Peyer's patch (tissue), 4 donors: ENCODE measurements around the gene PCBP3. TPM values are rescaled to one million over a fixed set of nuclear protein-coding genes. Genes with fewer than 3 reads are reported as not detected.

Source experiments
- DNase-seq, 3 donors: peaks; one replicate each; pipeline ENCODE4 v3.0.0-alpha.2; 2017 to 2019
- H3K27ac ChIP-seq, 4 donors: fragments of 200-600 bp; sonication (generic); one replicate each; pipeline ENCODE4 v1.5.1; 2016 to 2019
- H3K27me3 ChIP-seq, 2 donors: fragments of 200-600 bp; sonication (generic); one replicate each; pipeline ENCODE4 v1.5.1; 2019
- H3K36me3 ChIP-seq, 3 donors: fragments of 200-600 bp; sonication (generic); one replicate each; pipeline ENCODE4 v1.5.1; 2016 to 2019
- H3K4me1 ChIP-seq, 4 donors: fragments of 200-600 bp; sonication (generic); one replicate each; pipeline ENCODE4 v1.5.1; 2016 to 2019
- H3K4me3 ChIP-seq, 4 donors: fragments of 200-600 bp; sonication (generic); 1 replicate in 3 of 4; 2 replicates in 1 of 4; pipeline ENCODE4 v1.5.1; 2016 to 2019; ENCODE audit warnings: mild to moderate bottlenecking in 1 of 4
- H3K9me3 ChIP-seq, 4 donors: fragments of 200-600 bp; sonication (generic); one replicate each; pipeline ENCODE4 v1.5.1; 2016 to 2019; ENCODE audit warnings: mild to moderate bottlenecking in 1 of 4
- POLR2A ChIP-seq, 2 donors: fragments of 450-650 bp; IDR thresholded peaks; one replicate each; pipeline ENCODE4 v1.5.1; 2017; ENCODE audit warnings: antibody characterized with exemption in 2 of 2, mild to moderate bottlenecking in 2 of 2, moderate library complexity in 2 of 2
- total RNA-seq, 4 donors: library from RNA; depleted of rRNA; stranded (reverse); fragments of >200 nt; gene quantifications; one replicate each; pipeline ENCODE4 v1.1.0, GENCODE V29; 2016
- TF ChIP-seq, protein P1 (sequence below), 6 experiments: fragments of 450-650 bp in 4 of 6; fragments of 200-600 bp in 2 of 6; sonication (generic) in 1 of 6; IDR thresholded peaks; one replicate each; pipeline ENCODE4 v1.5.1; 2017 to 2019; ENCODE audit warnings: antibody characterized with exemption in 6 of 6, mild to moderate bottlenecking in 3 of 6, moderate library complexity in 1 of 6

The PCBP3 gene
- total RNA-seq, 4 donors from 2014 or later = 1.1 to 6.0 (median 4.4) TPM; not detected in 1

DNA sequence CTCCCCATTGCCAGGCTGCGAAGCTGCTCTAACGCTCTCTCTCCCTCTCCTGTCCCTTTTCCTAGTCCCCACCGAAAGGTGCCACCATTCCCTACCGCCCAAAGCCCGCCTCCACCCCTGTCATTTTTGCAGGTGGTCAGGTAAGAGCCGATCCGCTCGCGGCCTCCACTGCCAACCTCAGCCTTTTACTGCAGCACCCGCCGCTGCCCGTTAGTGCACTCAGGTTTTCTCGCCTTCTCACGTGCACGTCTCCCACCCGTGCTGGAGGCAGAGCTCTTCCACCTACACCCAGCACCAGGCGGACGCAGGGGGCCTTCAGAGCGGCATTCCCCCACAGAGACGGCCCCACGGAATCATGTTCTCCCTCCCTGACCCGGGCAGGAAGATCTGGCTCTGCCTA lies 270.4 kb downstream of the PCBP3 start:
- DNase-seq = no peak
- Histone ChIP-seq H3K27me3 (no peaks in the 10 kb centered on the region), H3K9me3 (no peaks in the 10 kb centered on the region), H3K27ac (no peak overlapping the region), H3K4me1 (no peaks in the 10 kb centered on the region), H3K36me3 (no peaks in the 10 kb centered on the region), H3K4me3 (no peak overlapping the region)
- TF ChIP-seq POLR2A (IDR thresholded peaks at IDR 0.05) = no peak
- TF ChIP-seq, protein P1, sequence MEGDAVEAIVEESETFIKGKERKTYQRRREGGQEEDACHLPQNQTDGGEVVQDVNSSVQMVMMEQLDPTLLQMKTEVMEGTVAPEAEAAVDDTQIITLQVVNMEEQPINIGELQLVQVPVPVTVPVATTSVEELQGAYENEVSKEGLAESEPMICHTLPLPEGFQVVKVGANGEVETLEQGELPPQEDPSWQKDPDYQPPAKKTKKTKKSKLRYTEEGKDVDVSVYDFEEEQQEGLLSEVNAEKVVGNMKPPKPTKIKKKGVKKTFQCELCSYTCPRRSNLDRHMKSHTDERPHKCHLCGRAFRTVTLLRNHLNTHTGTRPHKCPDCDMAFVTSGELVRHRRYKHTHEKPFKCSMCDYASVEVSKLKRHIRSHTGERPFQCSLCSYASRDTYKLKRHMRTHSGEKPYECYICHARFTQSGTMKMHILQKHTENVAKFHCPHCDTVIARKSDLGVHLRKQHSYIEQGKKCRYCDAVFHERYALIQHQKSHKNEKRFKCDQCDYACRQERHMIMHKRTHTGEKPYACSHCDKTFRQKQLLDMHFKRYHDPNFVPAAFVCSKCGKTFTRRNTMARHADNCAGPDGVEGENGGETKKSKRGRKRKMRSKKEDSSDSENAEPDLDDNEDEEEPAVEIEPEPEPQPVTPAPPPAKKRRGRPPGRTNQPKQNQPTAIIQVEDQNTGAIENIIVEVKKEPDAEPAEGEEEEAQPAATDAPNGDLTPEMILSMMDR (IDR thresholded peaks at IDR 0.05) = no peak

- DNase-seq = no peak
- no peak overlapping the region for H3K27ac ChIP-seq
- TF ChIP-seq POLR2A (IDR thresholded peaks at IDR 0.05) = no peak
- TF ChIP-seq, protein P1 (IDR thresholded peaks at IDR 0.05) = no peak
- no peaks in the 10 kb centered on the region for H3K9me3 ChIP-seq
- H3K27me3 ChIP-seq = no peaks in the 10 kb centered on the region
- H3K4me1 ChIP-seq = no peaks in the 10 kb centered on the region
- no peak overlapping the region for H3K4me3 ChIP-seq
- H3K36me3 ChIP-seq = no peaks in the 10 kb centered on the region
Measured at GRCh38 chr21:45914321-45914845, 270.9 kb downstream of the PCBP3 start.

DNA sequence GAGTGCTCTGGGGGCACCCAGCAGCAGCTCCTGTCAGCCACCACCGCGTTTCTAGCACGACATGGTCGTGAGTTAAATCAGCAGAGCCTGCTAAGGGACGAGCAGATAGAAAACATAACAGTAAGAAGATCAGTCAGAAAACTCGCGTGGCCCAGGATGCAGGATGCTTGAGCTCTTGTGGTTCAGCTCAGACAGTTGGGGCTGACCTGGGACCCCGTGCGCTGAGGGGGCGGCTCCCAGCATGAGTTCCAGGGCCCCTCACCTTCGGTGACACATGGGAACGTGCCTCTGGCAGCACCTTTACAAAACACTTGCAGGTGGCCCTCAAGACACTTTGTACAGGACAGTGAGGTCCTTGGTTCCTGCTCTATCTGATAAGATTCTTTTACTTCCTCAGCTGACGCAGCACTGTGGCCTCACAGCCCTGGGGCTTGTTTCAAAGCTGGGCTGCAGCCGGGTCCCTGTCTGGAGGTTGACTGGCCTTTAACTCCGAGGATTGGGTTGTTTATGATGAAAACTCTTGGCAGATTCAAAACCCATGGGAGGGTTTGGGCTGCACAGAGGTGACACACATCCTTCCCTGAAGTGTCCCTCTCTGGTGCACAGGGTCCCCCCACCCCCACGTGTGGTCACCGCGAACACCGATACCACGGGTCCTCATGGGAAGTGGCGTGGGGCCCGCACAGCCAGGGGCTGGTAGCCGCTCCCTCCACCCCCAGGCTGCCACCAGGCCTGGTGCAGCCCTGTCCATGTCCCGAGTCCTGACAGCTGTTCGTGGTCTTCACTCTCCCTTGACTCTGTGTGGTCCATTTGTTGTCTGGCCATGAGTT lies 272.7 kb downstream of the PCBP3 start:
- no peaks in the 10 kb centered on the region for H3K9me3 ChIP-seq
- no peak for DNase-seq
- TF ChIP-seq POLR2A (IDR thresholded peaks at IDR 0.05) = no peak
- TF ChIP-seq, protein P1 (IDR thresholded peaks at IDR 0.05) = no peak
- H3K4me3 ChIP-seq = no peak overlapping the region
- H3K27ac ChIP-seq = peak overlapping the region in 1 of 4 donors; percentile 21
- no peaks in the 10 kb centered on the region for H3K27me3 ChIP-seq
- no peaks in the 10 kb centered on the region for H3K36me3 ChIP-seq
- H3K4me1 ChIP-seq = no peaks in the 10 kb centered on the region

GRCh38 chr21:45917241-45917640 lies 273.7 kb downstream of the PCBP3 start:
- Histone ChIP-seq H3K4me1 (no peaks in the 10 kb centered on the region), H3K36me3 (no peaks in the 10 kb centered on the region), H3K27me3 (no peaks in the 10 kb centered on the region), H3K9me3 (no peaks in the 10 kb centered on the region), H3K4me3 (no peak overlapping the region), H3K27ac (no peak overlapping the region)
- TF ChIP-seq, protein P1 (IDR thresholded peaks at IDR 0.05) = no peak
- DNase-seq = no peak

DNA sequence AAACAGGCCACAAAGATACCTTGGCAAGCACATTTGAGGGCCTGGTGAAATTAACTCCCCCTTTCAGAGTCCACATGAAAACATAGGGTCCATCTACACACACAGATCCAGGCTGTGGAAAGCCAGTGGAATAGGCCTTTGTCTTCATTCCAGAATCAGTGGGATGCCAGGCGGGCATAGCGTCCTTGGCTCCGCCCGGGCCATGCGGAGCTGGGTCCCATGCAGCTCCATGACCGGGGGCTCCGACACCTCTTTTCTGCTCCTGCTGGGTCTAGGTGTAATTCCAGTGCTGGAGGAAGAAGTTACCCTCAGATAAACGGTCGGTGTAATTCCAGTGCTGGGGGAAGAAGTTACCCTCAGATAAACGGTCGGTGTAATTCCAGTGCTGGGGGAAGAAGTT lies 274.5 kb downstream of the PCBP3 start:
- TF ChIP-seq POLR2A (IDR thresholded peaks at IDR 0.05) = no peak
- TF ChIP-seq, protein P1 (IDR thresholded peaks at IDR 0.05) = no peak
- Histone ChIP-seq H3K36me3 (no peaks in the 10 kb centered on the region), H3K4me1 (no peaks in the 10 kb centered on the region), H3K4me3 (no peak overlapping the region), H3K27ac (no peak overlapping the region), H3K9me3 (peaks cover 0 to under 1% (median 0%) of the 10 kb centered on the region in 4 donors), H3K27me3 (no peaks in the 10 kb centered on the region)
- DNase-seq = no peak
